ENCODE measurements around the gene CCDC106.

The CCDC106 gene

DNA sequence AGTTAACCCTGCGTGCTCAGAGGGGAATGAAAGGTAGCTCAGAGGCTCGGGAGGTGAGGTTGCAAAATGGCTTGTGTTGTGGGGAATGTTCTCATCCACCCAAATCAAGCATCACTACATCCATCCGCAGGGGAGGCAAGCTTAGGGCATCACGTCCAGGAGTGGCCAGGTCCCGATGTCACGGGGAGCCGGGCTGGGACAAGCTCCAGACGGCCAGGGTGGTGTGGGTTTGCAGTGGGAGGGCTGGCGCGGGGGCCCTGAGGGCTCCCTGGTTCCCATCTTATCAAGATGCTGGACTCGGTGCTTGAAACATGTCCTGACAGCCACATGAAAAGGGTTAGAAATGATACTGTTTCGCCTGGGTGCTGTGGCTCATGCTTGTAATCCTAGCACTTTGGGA, 52.8 kb downstream of the CCDC106 start:
- no peak for DNase-seq

- no peak for DNase-seq
Observed at GRCh38 chr19:55702131-55702627, 54.2 kb downstream of the CCDC106 start.
